HG02885 (cell line): ENCODE results near the gene KRT222.

Source experiments
- ATAC-seq: cut with Tn5 transposase; IDR thresholded peaks from one replicate; pipeline ENCODE4 v1.9.1; 2021; ENCODE audit warnings: mild to moderate bottlenecking; ENCODE audit not compliant: unreplicated experiment, poor library complexity

The KRT222 gene

GRCh38 chr17:40664582-40665333, at the start of gene KRT222:
KRT222 (minus strand) TSS chr17:40665177; CDS start chr17:40665099, 78 bp downstream.
- ATAC-seq: no peak

GRCh38 chr17:40714473-40714872, 49.5 kb upstream of the KRT222 start:
- no peak for ATAC-seq

GRCh38 chr17:40707745-40708144, 42.8 kb upstream of the KRT222 start:
- no peak for ATAC-seq

GRCh38 chr17:40705584-40705983, 40.6 kb upstream of the KRT222 start:
- no peak for ATAC-seq

GRCh38 chr17:40703652-40704051, 38.7 kb upstream of the KRT222 start, which contains the start of gene KRT24:
KRT24 (minus strand) TSS chr17:40703752; CDS start chr17:40703693, 59 bp downstream.
- ATAC-seq: no peak

- no peak for ATAC-seq
Observed at GRCh38 chr17:40702271-40702670, 37.3 kb upstream of the KRT222 start.

- no peak for ATAC-seq
Observed at GRCh38 chr17:40699853-40700252, 34.9 kb upstream of the KRT222 start.

GRCh38 chr17:40699371-40699770, 34.4 kb upstream of the KRT222 start:
- ATAC-seq: no peak

- no peak for ATAC-seq
Observed at GRCh38 chr17:40697297-40697696, 32.3 kb upstream of the KRT222 start.

GRCh38 chr17:40696651-40697072, 31.7 kb upstream of the KRT222 start:
- no peak for ATAC-seq

GRCh38 chr17:40695874-40696472, 31.0 kb upstream of the KRT222 start:
- ATAC-seq: no peak

- no peak for ATAC-seq
Observed at GRCh38 chr17:40694584-40694983, 29.6 kb upstream of the KRT222 start.

- no peak for ATAC-seq
Observed at GRCh38 chr17:40687106-40687505, 22.1 kb upstream of the KRT222 start.

GRCh38 chr17:40686192-40686591, 21.2 kb upstream of the KRT222 start:
- ATAC-seq: no peak

GRCh38 chr17:40680998-40681397, 16.0 kb upstream of the KRT222 start:
- no peak for ATAC-seq

- ATAC-seq: no peak
Observed at GRCh38 chr17:40679523-40679907, 14.5 kb upstream of the KRT222 start.

- no peak for ATAC-seq
Observed at GRCh38 chr17:40678902-40679522, 14.0 kb upstream of the KRT222 start.

- no peak for ATAC-seq
Observed at GRCh38 chr17:40675905-40676304, 10.9 kb upstream of the KRT222 start.

GRCh38 chr17:40672654-40673053, 7.7 kb upstream of the KRT222 start:
- ATAC-seq: no peak

GRCh38 chr17:40671282-40671681, 6.3 kb upstream of the KRT222 start:
- no peak for ATAC-seq

- ATAC-seq: no peak
Observed at GRCh38 chr17:40666331-40666730, 1.4 kb upstream of the KRT222 start.
